ENCODE results near the gene CDC42BPB. TPM values are rescaled to one million over a fixed set of nuclear protein-coding genes. Genes with fewer than 3 reads are reported as not detected.

CDC42BPB gene
- total RNA-seq, 4 donors from 2014 or later = 30.0 to 64.3 (median 32.6) TPM

- H3K9me3 ChIP-seq = no peaks in the 10 kb centered on the region
- no peaks in the 10 kb centered on the region for H3K36me3 ChIP-seq
- no peak for TF ChIP-seq POLR2A (IDR thresholded peaks at IDR 0.05)
- TF ChIP-seq CTCF (IDR thresholded peaks at IDR 0.05 in 4 of 5, conservative IDR thresholded peaks at IDR 0.05 in 1 of 5) = no peak
- H3K4me3 ChIP-seq = no peak overlapping the region
- intact Hi-C loops (cut with DNase I; ENCODE audit: low total_unique reads) (no loop called here), in situ Hi-C loops (cut with MboI; ENCODE audit: low sequenced_read_pairs in 4 of 4) (no loop called here)
- H3K4me1 ChIP-seq = peaks cover 38 to 39% of the 10 kb centered on the region in 2 donors
- no peak overlapping the region for H3K27ac ChIP-seq
- ATAC-seq (no peak), DNase-seq (no peak)
- H3K27me3 ChIP-seq = no peaks in the 10 kb centered on the region
Observed at GRCh38 chr14:103059556-103059955, 2.2 kb upstream of the CDC42BPB start.

- peak; percentile 24 to 25 for ATAC-seq
- in situ Hi-C loops (cut with MboI; ENCODE audit: low sequenced_read_pairs in 4 of 4) = no loop called here
Observed at GRCh38 chr14:103058164-103059055, 1.1 kb upstream of the CDC42BPB start.

GRCh38 chr14:103057028-103057371 lies 349 bp downstream of the CDC42BPB start:
- Histone ChIP-seq H3K36me3 (no peaks in the 10 kb centered on the region), H3K4me1 (peaks cover 46 to 48% of the 10 kb centered on the region in 2 donors), H3K27me3 (no peaks in the 10 kb centered on the region), H3K9me3 (no peaks in the 10 kb centered on the region), H3K4me3 (peak overlapping the region; percentile 70 to 91 (median 82)), H3K27ac (peak overlapping the region; percentile 81 to 92 (median 88))
- DNase-seq (no peak), ATAC-seq (peak; percentile 39 to 56)
- TF ChIP-seq CTCF (IDR thresholded peaks at IDR 0.05 in 4 of 5, conservative IDR thresholded peaks at IDR 0.05 in 1 of 5) (no peak), POLR2A (IDR thresholded peaks at IDR 0.05) (peak; percentile 29 to 56)
- intact Hi-C loops (cut with DNase I; ENCODE audit: low total_unique reads) = no loop called here
- in situ Hi-C loops (cut with MboI; ENCODE audit: low sequenced_read_pairs in 4 of 4) = no loop called here

More at GRCh38 chr14:103058164-103059055, 1.1 kb upstream of the CDC42BPB start:
- no peaks in the 10 kb centered on the region for H3K36me3 ChIP-seq
- peak overlapping the region; percentile 70 to 97 (median 84) for H3K4me3 ChIP-seq
- H3K9me3 ChIP-seq = no peaks in the 10 kb centered on the region
- peak in 1 of 2 donors; percentile 34 for DNase-seq
- TF ChIP-seq CTCF (IDR thresholded peaks at IDR 0.05 in 4 of 5, conservative IDR thresholded peaks at IDR 0.05 in 1 of 5) (no peak), POLR2A (IDR thresholded peaks at IDR 0.05) (no peak)
- peaks cover 46 to 48% of the 10 kb centered on the region in 2 donors for H3K4me1 ChIP-seq
- intact Hi-C loops (cut with DNase I; ENCODE audit: low total_unique reads) = no loop called here
- H3K27ac ChIP-seq = peak overlapping the region; percentile 80 to 93 (median 88)
- H3K27me3 ChIP-seq = no peaks in the 10 kb centered on the region

- Histone ChIP-seq H3K27me3 (no peaks in the 10 kb centered on the region), H3K36me3 (no peaks in the 10 kb centered on the region), H3K4me3 (peak overlapping the region; percentile 70 to 91 (median 82)), H3K4me1 (peaks cover 46 to 51% of the 10 kb centered on the region in 2 donors), H3K9me3 (no peaks in the 10 kb centered on the region), H3K27ac (peak overlapping the region; percentile 81 to 92 (median 88))
- ATAC-seq (peak in 1 of 2 donors; percentile 4), DNase-seq (peak; percentile 19 to 44)
- TF ChIP-seq CTCF (IDR thresholded peaks at IDR 0.05 in 4 of 5, conservative IDR thresholded peaks at IDR 0.05 in 1 of 5) (no peak), POLR2A (IDR thresholded peaks at IDR 0.05) (no peak)
- intact Hi-C loops (cut with DNase I; ENCODE audit: low total_unique reads) = no loop called here
- in situ Hi-C loops (cut with MboI; ENCODE audit: low sequenced_read_pairs in 4 of 4) = no loop called here
Observed at GRCh38 chr14:103056322-103057027, 874 bp downstream of the CDC42BPB start.

Measured in gastrocnemius medialis (tissue), 4 donors.